GM12892 (cell line): ENCODE results near the gene RCVRN.
"Not testable (repeated sequence)": the region's sequence is repeated elsewhere in the genome, so short reads cannot be mapped to it uniquely, and the experiment has no call there.

Experiments used
- POLR2A ChIP-seq: IDR thresholded peaks from 2 replicates; pipeline ENCODE4 v1.6.1; 2011; ENCODE audit warnings: low read depth, low read length, control low read depth
- POLR2AphosphoS5 ChIP-seq: IDR thresholded peaks from 2 replicates; pipeline ENCODE4 v1.6.1; 2011; ENCODE audit warnings: low read depth, low read length, control low read depth
- TAF1 ChIP-seq: IDR thresholded peaks from 2 replicates; pipeline ENCODE4 v1.6.1; 2011; ENCODE audit warnings: low read depth, mild to moderate bottlenecking, control low read depth, low read length, borderline replicate concordance

GRCh38 chr17:9921216-9921615 lies 16.1 kb upstream of the RCVRN start:
- not testable (repeated sequence) for TF ChIP-seq TAF1, POLR2A, POLR2AphosphoS5
